Peyer's patch (tissue), 4 donors: Measurements from ENCODE around the gene RFPL1.

Experiments
- POLR2A ChIP-seq, 2 donors: fragments of 450-650 bp; IDR thresholded peaks; one replicate each; pipeline ENCODE4 v1.5.1; 2017; ENCODE audit warnings: antibody characterized with exemption in 2 of 2, mild to moderate bottlenecking in 2 of 2, moderate library complexity in 2 of 2
- TF ChIP-seq, protein P1 (sequence below), 6 experiments: fragments of 450-650 bp in 4 of 6; fragments of 200-600 bp in 2 of 6; sonication (generic) in 1 of 6; IDR thresholded peaks; one replicate each; pipeline ENCODE4 v1.5.1; 2017 to 2019; ENCODE audit warnings: antibody characterized with exemption in 6 of 6, mild to moderate bottlenecking in 3 of 6, moderate library complexity in 1 of 6

DNA sequence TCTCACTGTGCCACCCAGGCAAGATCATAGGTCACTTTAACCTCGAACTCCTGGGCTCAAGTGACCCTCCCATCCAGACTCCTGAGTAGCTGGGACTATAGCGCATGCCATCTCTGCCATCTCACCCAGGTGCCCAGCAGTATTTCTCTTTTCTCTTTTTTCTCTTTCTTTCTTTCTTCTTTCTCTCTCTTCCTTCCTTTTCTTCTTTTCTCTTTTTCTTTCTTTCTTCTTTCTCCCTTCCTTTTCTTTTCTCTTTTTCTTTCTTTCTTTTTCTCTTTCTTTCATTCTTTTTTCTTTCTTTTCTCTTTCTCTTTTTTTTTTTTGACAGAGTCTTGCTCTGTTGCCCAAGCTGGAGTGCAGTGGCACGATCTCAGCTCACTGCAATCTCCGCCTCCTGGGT is 13.5 kb downstream of the RFPL1 start:
- TF ChIP-seq, protein P1, sequence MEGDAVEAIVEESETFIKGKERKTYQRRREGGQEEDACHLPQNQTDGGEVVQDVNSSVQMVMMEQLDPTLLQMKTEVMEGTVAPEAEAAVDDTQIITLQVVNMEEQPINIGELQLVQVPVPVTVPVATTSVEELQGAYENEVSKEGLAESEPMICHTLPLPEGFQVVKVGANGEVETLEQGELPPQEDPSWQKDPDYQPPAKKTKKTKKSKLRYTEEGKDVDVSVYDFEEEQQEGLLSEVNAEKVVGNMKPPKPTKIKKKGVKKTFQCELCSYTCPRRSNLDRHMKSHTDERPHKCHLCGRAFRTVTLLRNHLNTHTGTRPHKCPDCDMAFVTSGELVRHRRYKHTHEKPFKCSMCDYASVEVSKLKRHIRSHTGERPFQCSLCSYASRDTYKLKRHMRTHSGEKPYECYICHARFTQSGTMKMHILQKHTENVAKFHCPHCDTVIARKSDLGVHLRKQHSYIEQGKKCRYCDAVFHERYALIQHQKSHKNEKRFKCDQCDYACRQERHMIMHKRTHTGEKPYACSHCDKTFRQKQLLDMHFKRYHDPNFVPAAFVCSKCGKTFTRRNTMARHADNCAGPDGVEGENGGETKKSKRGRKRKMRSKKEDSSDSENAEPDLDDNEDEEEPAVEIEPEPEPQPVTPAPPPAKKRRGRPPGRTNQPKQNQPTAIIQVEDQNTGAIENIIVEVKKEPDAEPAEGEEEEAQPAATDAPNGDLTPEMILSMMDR (IDR thresholded peaks at IDR 0.05) = no peak
- no peak for TF ChIP-seq POLR2A (IDR thresholded peaks at IDR 0.05)
